H1 (cell line): ENCODE measurements around the gene CD7. TPM values are rescaled to one million over a fixed set of nuclear protein-coding genes. Genes with fewer than 3 reads are reported as not detected.

Source experiments
- CBX5 ChIP-seq: fragments of 300-800, 300-1000 bp; sonication (generic); IDR thresholded peaks from 2 replicates; pipeline ENCODE4 v1.7.1; 2016; ENCODE audit warnings: antibody characterized with exemption, low read length, low read depth
- CTBP2 ChIP-seq: IDR thresholded peaks from 2 replicates; pipeline ENCODE4 v1.7.0; 2011; ENCODE audit warnings: borderline replicate concordance, mild to moderate bottlenecking, moderate library complexity, mixed read lengths, low read length; ENCODE audit not compliant: insufficient read depth, insufficient read length
- E2F6 ChIP-seq: IDR thresholded peaks from 2 replicates; pipeline ENCODE4 v1.6.1; 2012; ENCODE audit warnings: inconsistent platforms
- EZH2 ChIP-seq: fragments of 200-600 bp; sonication (generic); IDR thresholded peaks from 2 replicates; pipeline ENCODE4 v1.7.1; 2012; ENCODE audit warnings: low read depth, mild to moderate bottlenecking, moderate library complexity, low read length, inconsistent platforms; ENCODE audit not compliant: severe bottlenecking
- KDM5A ChIP-seq: fragments of 200-600 bp; IDR thresholded peaks from 2 replicates; pipeline ENCODE4 v1.7.1; 2012; ENCODE audit warnings: mild to moderate bottlenecking, low read length, inconsistent platforms, mixed read lengths
- TEAD4 ChIP-seq: IDR thresholded peaks from 2 replicates; pipeline ENCODE4 v1.6.1; 2012; ENCODE audit warnings: low read depth, low read length, inconsistent platforms, mixed read lengths
- polyA plus RNA-seq, 7 experiments: library from polyadenylated mRNA; depleted of rRNA in 3 of 7; stranded (reverse) in 5 of 7; unstranded in 2 of 7; fragments of >200 nt in 5 of 7; fragments of 200-250 nt in 2 of 7; gene quantifications; 1 replicate in 5 of 7; 2 replicates in 1 of 7; 4 replicates in 1 of 7; pipeline versions ENCODE4 v1.2.1 to v1.2.3, GENCODE V29; 2011 to 2013; ENCODE audit warnings: missing spikeins in 2 of 7, mixed read lengths in 2 of 7
- total RNA-seq: library from RNA; stranded (reverse); fragmentation: NEBNext Ultra II Directional; extraction: Animal tissue kit (Norgen Biotek cat#: 25700); gene quantifications from 2 replicates; pipeline ENCODE4 v1.2.1, GENCODE V29; 2021
- TF ChIP-seq, protein P1 (sequence below): IDR thresholded peaks from 2 replicates; pipeline ENCODE4 v1.6.1; 2012; ENCODE audit warnings: low read length, inconsistent platforms

Gene CD7
- total and polyA plus RNA-seq, 2 of the 8 experiments (the other 6 are each of a cell fraction or from before 2014, with no cell fraction given): 0.83 to 0.86 TPM

DNA sequence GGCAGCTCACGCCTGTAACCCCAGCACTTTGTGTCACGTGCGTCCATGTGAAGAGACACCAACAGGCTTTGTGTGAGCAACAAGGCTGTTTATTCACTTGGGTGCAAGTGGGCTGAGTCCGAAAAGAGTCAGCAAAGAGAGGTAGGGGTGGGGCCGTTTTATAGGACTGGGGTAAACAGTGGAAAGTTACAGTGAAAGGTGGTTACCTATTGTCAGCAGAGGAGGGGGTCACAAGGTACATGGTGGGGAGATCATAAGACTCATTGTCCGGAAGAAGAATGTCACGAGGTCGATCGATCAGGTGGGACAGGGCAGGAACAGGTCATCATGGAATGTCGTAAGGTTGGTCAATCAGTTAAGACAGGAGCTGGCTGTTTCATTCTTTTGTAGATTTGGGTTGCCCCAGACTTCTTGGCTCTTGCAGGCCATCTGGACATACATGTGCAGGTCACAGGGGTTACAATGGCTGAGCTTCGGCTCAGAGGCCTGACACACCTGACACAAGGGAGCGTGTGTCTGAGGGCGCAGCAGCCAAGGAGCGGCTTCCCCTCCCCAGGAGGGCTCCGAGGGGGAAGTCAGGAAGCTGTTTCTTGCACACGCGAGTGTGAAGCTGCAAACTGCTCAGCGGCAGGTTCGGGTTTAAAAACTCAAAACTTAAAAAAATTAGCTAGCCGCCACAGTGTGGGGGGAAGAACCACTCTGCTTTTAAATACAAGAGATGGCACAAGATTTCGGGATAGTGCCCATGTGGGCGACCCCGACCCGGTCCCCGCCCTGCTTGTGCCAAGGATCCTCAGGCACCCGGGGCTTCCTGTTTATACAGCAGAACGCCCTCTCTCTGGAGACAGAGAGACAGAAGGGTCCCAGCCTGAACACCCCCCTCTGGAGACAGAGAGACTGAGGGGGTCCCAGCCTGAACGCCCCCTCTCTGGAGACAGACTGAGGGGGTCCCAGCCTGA is 29.2 kb upstream of the CD7 start (continued):
- TF ChIP-seq E2F6 (no peak), CBX5 (no peak), CTBP2 (no peak), EZH2 (no peak), TEAD4 (no peak), KDM5A (no peak)
- TF ChIP-seq, protein P1, sequence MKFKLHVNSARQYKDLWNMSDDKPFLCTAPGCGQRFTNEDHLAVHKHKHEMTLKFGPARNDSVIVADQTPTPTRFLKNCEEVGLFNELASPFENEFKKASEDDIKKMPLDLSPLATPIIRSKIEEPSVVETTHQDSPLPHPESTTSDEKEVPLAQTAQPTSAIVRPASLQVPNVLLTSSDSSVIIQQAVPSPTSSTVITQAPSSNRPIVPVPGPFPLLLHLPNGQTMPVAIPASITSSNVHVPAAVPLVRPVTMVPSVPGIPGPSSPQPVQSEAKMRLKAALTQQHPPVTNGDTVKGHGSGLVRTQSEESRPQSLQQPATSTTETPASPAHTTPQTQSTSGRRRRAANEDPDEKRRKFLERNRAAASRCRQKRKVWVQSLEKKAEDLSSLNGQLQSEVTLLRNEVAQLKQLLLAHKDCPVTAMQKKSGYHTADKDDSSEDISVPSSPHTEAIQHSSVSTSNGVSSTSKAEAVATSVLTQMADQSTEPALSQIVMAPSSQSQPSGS: no peak
